Measurements from ENCODE around the gene DEFB132.
"Not testable (repeated sequence)": the region's sequence is repeated elsewhere in the genome, so short reads cannot be mapped to it uniquely, and the experiment has no call there.

DEFB132 gene, protein sequence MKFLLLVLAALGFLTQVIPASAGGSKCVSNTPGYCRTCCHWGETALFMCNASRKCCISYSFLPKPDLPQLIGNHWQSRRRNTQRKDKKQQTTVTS

GRCh38 chr20:257419-257818 is at the start of gene DEFB132:
Gene DEFB132, plus strand, starts transcription at chr20:257724. Its CDS starts 55 bp downstream, at chr20:257779.
- no peak for DNase-seq

DNA sequence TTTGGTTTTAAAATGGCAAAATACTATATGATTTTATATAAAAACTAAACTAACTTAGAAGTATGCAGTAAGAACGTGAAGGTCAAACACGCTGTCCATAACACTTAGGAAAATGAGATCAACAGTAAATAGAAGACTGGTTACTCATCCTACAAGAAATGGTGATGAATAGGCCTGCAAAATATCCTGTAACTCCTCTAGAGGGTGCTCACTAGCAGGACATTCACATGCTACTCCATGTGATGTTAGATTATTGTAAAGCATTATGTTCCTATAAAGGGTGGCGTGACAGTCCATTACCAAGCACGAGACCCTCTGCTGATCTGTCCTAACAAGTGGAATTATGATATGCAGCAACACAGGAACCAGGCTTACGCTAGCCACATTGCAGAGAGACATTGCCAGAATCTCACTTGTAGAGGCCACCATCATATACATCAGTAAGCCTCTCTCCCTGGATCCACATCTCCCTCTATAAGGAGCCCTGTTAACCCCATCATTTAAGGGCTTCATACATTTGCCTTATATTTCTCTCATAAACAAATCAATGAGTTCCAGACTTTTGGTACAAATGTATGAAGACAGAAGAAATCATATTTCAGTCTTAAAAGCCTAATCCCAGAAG is 48.5 kb upstream of the DEFB132 start:
- DNase-seq = peak; percentile 24

DNA sequence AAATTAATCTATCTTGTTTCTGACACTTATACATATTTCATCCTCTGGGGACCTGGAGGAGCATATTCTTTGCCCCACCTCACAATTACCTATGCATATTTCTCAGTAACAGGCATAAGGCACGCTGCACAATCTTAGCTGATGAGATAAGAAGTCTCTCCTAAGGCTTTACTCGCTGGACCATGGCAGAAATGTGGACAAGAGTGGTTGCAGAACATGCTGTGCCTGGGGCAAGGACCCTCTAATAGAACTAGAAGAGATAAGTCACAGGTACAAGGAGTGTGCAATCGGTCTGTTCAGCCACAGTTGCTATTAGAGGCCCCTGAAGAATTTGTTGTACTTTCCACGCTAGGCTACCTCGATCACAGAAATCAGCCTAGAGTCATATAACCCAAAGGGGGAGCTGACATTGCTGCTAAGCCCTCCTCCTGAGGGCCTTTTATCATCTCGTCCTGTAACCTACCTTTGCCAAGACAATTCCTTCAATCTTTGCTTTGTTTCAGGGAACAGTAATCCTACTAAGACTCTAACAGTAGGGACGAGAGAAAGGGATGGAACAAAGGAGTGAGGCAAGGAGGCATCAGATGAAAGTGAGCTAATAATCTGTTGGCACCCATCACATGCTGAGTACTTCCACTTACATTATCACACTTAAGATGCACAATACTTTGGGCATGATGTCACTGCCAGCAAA is 46.6 kb upstream of the DEFB132 start:
- DNase-seq = no peak

- DNase-seq = no peak
Measured at GRCh38 chr20:214383-214782, 43.1 kb upstream of the DEFB132 start.

DNA sequence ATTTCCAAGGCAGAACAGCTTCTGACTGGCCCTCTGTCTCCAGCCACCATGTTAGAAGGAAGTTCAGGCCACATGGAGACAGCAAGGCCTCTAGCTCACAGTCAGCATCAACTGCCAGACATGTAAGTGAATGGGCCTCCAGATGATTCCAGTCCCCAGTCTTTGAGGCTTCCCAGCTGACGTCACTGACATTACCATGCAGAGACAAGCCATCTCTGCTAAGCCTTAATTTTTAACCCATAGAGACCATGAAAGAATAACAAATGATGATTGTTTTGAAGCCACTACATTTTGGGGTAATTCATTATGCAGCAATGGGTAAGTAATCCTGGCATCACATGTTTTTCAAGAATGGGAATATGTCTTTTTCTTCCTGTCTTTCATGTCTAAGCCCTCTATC is 41.7 kb upstream of the DEFB132 start:
- DNase-seq = no peak

- no peak for DNase-seq
Measured at GRCh38 chr20:217266-217665, 40.3 kb upstream of the DEFB132 start.

GRCh38 chr20:219290-220115 is 38.0 kb upstream of the DEFB132 start:
- no peak for DNase-seq

DNA sequence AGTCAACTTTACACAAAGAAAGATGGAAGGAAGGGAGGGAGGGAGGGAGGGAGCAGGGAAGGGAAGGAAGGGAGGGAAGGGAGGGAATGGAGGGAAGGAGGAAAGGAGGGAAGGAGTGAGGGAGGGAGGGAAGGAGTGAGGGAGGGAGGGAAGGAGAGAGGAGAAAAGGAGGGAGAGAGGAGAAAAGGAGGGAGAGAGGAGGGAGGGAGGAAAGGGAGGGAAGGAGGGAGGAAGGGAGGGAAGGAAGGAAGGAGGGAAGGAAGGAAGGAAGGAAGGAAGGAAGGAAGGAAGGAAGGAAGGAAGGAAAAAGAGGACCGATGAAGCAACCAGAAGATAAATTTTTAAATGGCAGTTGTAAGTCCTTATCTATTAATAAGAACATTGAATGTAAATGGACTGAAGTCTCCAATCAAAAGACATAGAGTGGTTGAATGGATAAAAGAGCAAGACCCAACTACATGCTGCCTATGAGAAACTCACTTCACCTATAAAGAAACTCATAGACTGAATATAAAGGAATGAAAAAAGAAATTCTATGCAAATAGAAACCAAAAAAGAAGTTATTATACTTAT is 36.2 kb upstream of the DEFB132 start:
- no peak for DNase-seq

GRCh38 chr20:225879-226278 is 31.6 kb upstream of the DEFB132 start:
- DNase-seq = not testable (repeated sequence)

DNA sequence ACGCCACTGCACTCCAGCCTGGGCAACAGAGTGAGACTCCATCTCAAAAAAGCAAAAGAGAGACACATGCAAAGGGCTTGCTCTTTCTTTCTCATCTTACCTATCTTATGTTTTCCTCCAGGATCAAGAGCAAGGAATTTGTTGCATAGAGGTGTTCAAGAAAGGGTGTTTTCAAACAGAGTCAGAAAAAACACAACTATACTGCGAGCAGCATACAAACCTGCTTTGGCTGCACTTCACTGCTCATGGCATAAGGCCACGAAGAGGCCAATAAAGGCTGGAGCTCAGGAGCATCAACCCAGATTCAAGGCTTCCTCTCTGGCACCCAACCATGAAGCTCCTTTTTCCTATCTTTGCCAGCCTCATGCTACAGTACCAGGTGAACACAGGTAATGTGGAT is 30.6 kb upstream of the DEFB132 start, which contains the start of gene DEFB129:
Gene DEFB129 (plus strand): TSS at position 301 of the 400 bp plus-strand sequence. CDS start 31 bp downstream, at position 332.
- no peak for DNase-seq

GRCh38 chr20:227439-228105 is 30.0 kb upstream of the DEFB132 start:
- no peak for DNase-seq

DNA sequence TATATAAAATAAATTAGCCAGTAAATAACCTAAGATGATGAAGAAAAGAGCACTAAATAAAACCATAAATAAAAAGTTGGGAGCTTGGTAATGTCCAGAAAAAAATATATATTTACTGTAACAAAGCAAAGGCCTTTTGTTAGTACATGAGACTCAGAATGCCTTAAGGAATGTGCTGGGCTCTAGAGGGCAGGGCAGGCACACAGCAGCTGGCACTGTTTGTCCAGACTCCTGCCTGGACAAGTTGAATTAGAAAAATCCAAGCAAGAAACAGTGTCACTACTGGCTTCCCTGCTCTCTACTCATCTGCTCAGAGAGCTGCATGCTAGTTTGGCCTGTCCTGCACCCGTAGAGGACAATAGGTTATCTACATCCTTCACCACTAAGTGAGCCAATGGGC is 21.6 kb upstream of the DEFB132 start:
- peak; percentile 24 for DNase-seq

GRCh38 chr20:237489-237888 is 20.0 kb upstream of the DEFB132 start:
- DNase-seq = no peak

DNA sequence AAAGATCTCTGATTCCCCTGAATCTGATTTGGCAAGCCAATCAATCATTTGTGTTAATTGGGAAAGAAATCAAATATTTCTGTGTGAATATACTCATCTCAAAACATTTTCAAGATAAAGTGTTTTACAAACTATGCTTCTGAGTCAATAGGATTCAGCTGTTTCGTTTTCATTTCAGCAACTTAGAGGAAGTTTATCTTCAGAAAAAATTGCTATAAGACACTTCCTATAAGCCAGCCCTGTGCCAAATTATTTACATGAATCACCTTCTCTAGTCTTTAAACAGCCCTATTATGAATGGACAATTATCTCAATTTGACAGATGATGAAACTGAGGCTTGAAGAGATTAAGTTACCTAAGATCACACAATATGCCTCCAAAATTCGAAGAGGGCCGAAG is 19.6 kb upstream of the DEFB132 start:
- DNase-seq = no peak

DNA sequence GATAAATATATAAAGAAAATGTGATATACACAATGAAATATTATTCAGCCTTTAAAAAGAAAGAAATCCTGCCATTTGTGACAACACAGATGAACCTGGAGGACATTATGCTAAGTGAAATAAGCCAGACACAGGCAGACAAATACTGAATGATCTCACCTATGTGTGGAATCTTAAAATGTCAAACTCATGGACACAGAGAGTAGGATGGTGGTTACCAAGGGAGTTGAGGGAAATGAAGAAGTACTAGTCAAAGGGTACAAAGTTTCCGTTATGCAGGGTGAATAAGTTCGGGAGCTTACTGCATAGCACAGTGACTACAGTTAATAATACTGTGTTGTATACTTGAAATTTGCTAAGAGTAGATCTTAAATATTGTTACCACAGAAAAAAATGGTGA is 14.6 kb upstream of the DEFB132 start:
- DNase-seq = no peak

DNA sequence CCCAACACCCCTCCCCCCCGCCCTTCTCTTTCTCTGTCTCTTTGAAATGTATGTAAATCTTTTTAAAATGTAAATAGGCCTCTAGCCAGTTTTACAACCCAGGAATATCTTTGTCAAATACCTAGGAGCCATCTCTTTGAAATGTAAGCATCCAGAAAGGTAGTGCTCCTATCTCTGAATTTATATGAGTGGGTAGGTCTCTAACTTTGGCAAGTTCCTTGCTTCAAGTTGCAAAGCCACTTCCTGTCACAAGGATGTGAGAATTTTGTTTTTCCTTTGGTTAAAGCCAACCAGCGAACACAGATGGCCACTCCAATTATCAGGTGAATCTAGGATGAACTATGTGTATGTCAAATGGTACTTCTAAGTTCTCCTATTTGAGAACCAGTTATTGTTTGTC is 6.2 kb upstream of the DEFB132 start:
- DNase-seq = no peak

DNA sequence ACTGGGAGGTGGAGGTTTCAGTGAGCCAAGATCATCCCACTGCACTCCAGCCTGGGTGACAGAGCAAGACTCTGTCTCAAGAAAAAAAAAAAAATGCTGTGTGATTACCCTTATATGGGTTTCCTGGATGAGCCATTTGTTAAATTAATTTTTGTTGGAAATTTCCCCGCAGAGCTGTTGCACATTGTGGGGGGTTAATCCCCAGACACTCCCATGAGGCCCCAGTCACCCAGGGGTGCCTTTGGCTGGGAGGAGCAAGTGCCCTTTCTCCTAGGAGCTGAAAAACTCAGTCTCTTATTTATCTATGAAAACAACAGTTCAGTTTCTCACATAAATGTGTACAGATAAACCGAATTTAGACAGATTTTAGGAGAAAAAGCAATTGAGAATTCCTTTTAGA is 4.7 kb upstream of the DEFB132 start:
- no peak for DNase-seq

GRCh38 chr20:253447-253846 is 4.1 kb upstream of the DEFB132 start:
- not testable (repeated sequence) for DNase-seq

GRCh38 chr20:258269-258858 is 840 bp downstream of the DEFB132 start:
- DNase-seq = no peak

DNA sequence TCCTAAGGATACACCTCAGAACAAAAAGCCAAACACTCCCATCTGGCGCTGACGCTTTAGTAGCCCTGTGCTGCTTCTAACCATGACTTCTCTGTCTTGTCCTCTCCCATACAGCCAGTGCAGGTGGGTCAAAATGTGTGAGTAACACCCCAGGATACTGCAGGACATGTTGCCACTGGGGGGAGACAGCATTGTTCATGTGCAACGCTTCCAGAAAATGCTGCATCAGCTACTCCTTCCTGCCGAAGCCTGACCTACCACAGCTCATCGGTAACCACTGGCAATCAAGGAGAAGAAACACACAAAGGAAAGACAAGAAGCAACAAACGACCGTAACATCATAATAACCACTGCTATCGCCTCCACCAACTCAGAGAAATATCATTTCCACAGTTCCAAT is 1.4 kb downstream of the DEFB132 start:
- DNase-seq = no peak

DNA sequence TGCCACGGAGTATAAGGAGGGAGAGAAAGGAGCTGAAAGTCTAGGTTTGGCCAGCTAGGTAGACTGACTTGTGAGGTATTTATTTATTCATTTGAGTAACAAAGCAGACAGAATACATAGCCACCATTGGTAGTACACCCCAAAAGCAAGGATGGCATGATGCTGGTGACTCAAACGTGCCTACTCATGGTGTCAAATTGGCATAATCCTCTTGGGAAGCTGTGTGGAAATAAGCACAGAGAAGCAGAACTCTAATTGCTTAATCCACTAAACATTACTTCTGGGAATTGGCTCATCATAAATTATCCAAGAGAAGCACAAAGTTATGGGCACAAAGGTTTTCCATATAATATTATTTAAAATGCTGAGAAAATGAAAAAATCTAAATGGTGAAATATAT is 2.5 kb downstream of the DEFB132 start:
- no peak for DNase-seq

- no peak for DNase-seq
Measured at GRCh38 chr20:263701-264100, 6.2 kb downstream of the DEFB132 start.

Measured in right hindlimb (tissue), 1 donor.